IMR-90 (cell line): Measurements from ENCODE around the gene GLS. TPM values are rescaled to one million over a fixed set of nuclear protein-coding genes. Genes with fewer than 3 reads are reported as not detected.

Source experiments
- ATAC-seq: fragments of 200-7000 bp; cut with Tn5 transposase; 2 replicates; pipeline ENCODE4 v1.9.1; 2020; ENCODE audit warnings: low read depth, mild to moderate bottlenecking, moderate library complexity
- BruUV-seq: library from RNA; stranded (reverse); fragments of 400-500 nt; replicated peaks from 2 replicates; lab custom pipeline; 2021; lab: Mats Ljungman, UMichigan
- CTCF ChIA-PET: fragments of 300-600 bp; formaldehyde crosslinking; extraction: SDS; loops from one replicate; lab custom pipeline; 2021; ENCODE audit warnings: antibody characterized with exemption; lab: Yijun Ruan, JAX
- POLR2A ChIA-PET: fragments of 300-600 bp; sonication (Branson Sonifier 250); formaldehyde crosslinking; loops from one replicate; lab custom pipeline; 2022; ENCODE audit warnings: antibody characterized with exemption; ENCODE audit not compliant: unreplicated experiment; lab: Charles Lee
- DNase-seq: peaks from one replicate; pipeline ENCODE4 v3.0.0; 2013
- H2AFZ ChIP-seq: replicated peaks from 2 replicates; pipeline ENCODE3; 2013; ENCODE audit warnings: low read length, mild to moderate bottlenecking; ENCODE audit not compliant: poor library complexity
- H2AK5ac ChIP-seq: 2 replicates; pipeline ENCODE4 v1.6.1; 2013; ENCODE audit warnings: low read depth, low read length, inconsistent platforms
- H2AK9ac ChIP-seq: replicated peaks from 2 replicates; pipeline ENCODE3; 2013; ENCODE audit warnings: mild to moderate bottlenecking, low read depth, low read length, moderate library complexity; ENCODE audit not compliant: poor library complexity
- H2BK120ac ChIP-seq: 2 replicates; pipeline ENCODE4 v1.6.1; 2013; ENCODE audit warnings: low read depth, low read length, inconsistent platforms
- H2BK15ac ChIP-seq: 3 replicates; pipeline ENCODE4 v1.6.1; 2013; ENCODE audit warnings: low read depth, low read length, inconsistent platforms
- H2BK20ac ChIP-seq: 2 replicates; pipeline ENCODE4 v1.6.1; 2013; ENCODE audit warnings: low read depth, mild to moderate bottlenecking, inconsistent platforms, low read length, moderate library complexity
- H2BK5ac ChIP-seq: 2 replicates; pipeline ENCODE4 v1.6.1; 2013; ENCODE audit warnings: mild to moderate bottlenecking, low read depth, low read length, inconsistent platforms; ENCODE audit not compliant: poor library complexity, severe bottlenecking
- H3K14ac ChIP-seq: replicated peaks from 2 replicates; pipeline ENCODE4 v1.6.1; 2013; ENCODE audit warnings: low read depth, low read length, inconsistent platforms
- H3K18ac ChIP-seq: 2 replicates; pipeline ENCODE4 v1.6.1; 2013; ENCODE audit warnings: low read depth, low read length, control low read depth
- H3K23ac ChIP-seq: 2 replicates; pipeline ENCODE4 v1.6.1; 2013; ENCODE audit warnings: low read depth, low read length, inconsistent platforms
- H3K27ac ChIP-seq: 2 replicates; pipeline ENCODE4 v1.5.1; 2013; ENCODE audit warnings: mild to moderate bottlenecking, control low read depth, low read length; ENCODE audit not compliant: insufficient read depth
- H3K27me3 ChIP-seq: 2 replicates; pipeline ENCODE4 v1.6.1; 2013; ENCODE audit warnings: low read length; ENCODE audit not compliant: control insufficient read depth, insufficient read depth
- H3K36me3 ChIP-seq: 2 replicates; pipeline ENCODE4 v1.6.1; 2013; ENCODE audit warnings: low read length, mixed read lengths; ENCODE audit not compliant: control insufficient read depth, insufficient read depth
- H3K4ac ChIP-seq: 2 replicates; pipeline ENCODE4 v1.6.1; 2013; ENCODE audit warnings: low read depth, low read length, inconsistent platforms
- H3K4me1 ChIP-seq: 2 replicates; pipeline ENCODE4 v1.6.1; 2013; ENCODE audit warnings: low read length, mixed read lengths; ENCODE audit not compliant: control insufficient read depth, insufficient read depth
- H3K4me2 ChIP-seq: 2 replicates; pipeline ENCODE4 v1.6.1; 2013; ENCODE audit warnings: low read depth, mild to moderate bottlenecking, control low read depth, low read length, moderate library complexity
- H3K4me3 ChIP-seq: 2 replicates; pipeline ENCODE4 v1.5.1; 2013; ENCODE audit warnings: low read depth, mild to moderate bottlenecking, control low read depth, low read length, moderate library complexity; ENCODE audit not compliant: insufficient read depth
- H3K56ac ChIP-seq: 2 replicates; pipeline ENCODE4 v1.6.1; 2013; ENCODE audit warnings: low read length, inconsistent platforms; ENCODE audit not compliant: insufficient read depth; ENCODE audit errors: extremely low read depth
- H3K79me1 ChIP-seq, 2 experiments: 2 replicates each; pipeline ENCODE4 v1.6.1; 2013; ENCODE audit warnings: low read length in 2 of 2, inconsistent platforms in 1 of 2, low read depth in 1 of 2
- H3K9ac ChIP-seq: 2 replicates; pipeline ENCODE4 v1.6.1; 2013; ENCODE audit warnings: low read depth, low read length, control low read depth
- H3K9me1 ChIP-seq: 2 replicates; pipeline ENCODE4 v1.6.1; 2013; ENCODE audit warnings: low read length, inconsistent platforms; ENCODE audit not compliant: insufficient read depth
- H3K9me3 ChIP-seq: 2 replicates; pipeline ENCODE4 v1.6.1; 2013; ENCODE audit warnings: low read length; ENCODE audit not compliant: control insufficient read depth, insufficient read depth
- H4K20me1 ChIP-seq: 2 replicates; pipeline ENCODE4 v1.6.1; 2013; ENCODE audit warnings: low read length, inconsistent platforms; ENCODE audit not compliant: insufficient read depth
- H4K5ac ChIP-seq: 2 replicates; pipeline ENCODE4 v1.6.1; 2013; ENCODE audit warnings: mild to moderate bottlenecking, low read depth, low read length, control low read depth
- H4K8ac ChIP-seq, 2 experiments: 2 replicates each; pipeline ENCODE4 v1.6.1; 2013; ENCODE audit warnings: low read depth in 2 of 2, low read length in 2 of 2, control low read depth in 1 of 2, inconsistent platforms in 1 of 2
- H4K91ac ChIP-seq: 2 replicates; pipeline ENCODE4 v1.6.1; 2013; ENCODE audit warnings: low read depth, low read length, inconsistent platforms; ENCODE audit not compliant: insufficient read depth
- WGBS, 2 experiments: methylation state at CpG; one replicate each; pipeline versions ENCODE4 v1.1.5 to v1.1.7; 2013; ENCODE audit warnings: missing lambda C conversion rate in 2 of 2; ENCODE audit not compliant: insufficient read length in 1 of 2; ENCODE audit errors: extremely low coverage in 2 of 2; 5-methylcytosine and 5-hydroxymethylcytosine counted together
- dilution Hi-C: fragments of 300-500 bp; cut with HindIII; formaldehyde crosslinking; loops from one replicate; pipeline ENCODE4 v1.14.3; 2018; ENCODE audit warnings: low sequenced_read_pairs; ENCODE audit not compliant: unreplicated experiment
- in situ Hi-C: fragments of 300-500 bp; cut with MboI; formaldehyde crosslinking; loops from 3 replicates; pipeline ENCODE4 v1.14.3; 2019; ENCODE audit warnings: low sequenced_read_pairs, inconsistent platforms, mixed read lengths
- intact Hi-C: fragments of 100-400 bp; cut with micrococcal nuclease; formaldehyde crosslinking; loops from 2 replicates; pipeline ENCODE4 v1.10.0; 2022
- polyA plus RNA-seq, 3 experiments: library from polyadenylated mRNA; depleted of rRNA; stranded (reverse); fragments of >200 nt; gene quantifications; 2 replicates each; pipeline ENCODE4 v1.2.3, GENCODE V29; 2012; ENCODE audit warnings: low replicate concordance in 1 of 3
- total RNA-seq: library from RNA; depleted of rRNA; stranded (reverse); fragments of >200 nt; gene quantifications from 2 replicates; pipeline ENCODE4 v1.2.3, GENCODE V29; 2012
- TF ChIP-seq, protein P1 (sequence below): fragments of 150-350 bp; IDR thresholded peaks from 2 replicates; pipeline ENCODE4 v1.6.1; 2017; ENCODE audit warnings: mild to moderate bottlenecking, antibody characterized with exemption, low read length, low read depth

GLS gene
- total and polyA plus RNA-seq, 2 of the 4 experiments (the other 2 are of a cell fraction): 87.5 to 130 TPM

DNA sequence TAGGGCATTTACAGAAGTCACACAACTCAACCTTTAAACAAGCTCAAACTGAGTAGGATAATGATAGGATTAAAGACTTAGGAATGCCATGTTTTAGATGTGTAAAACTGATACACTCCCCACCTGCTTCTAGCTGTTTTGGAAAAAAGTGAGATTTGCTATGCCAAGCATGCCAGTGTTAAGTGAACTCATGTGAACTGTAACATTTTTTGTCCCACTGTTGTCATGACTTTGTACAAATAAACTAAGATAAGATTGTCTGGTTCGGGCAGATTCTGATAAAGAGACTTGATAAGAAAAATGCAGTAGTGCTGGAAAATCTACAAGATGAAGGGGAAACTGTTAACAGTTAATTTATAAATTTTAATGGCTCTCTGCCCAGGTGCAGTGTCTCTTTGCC lies 66.5 kb downstream of the GLS start:
- peak; percentile 15 for ATAC-seq
- in situ Hi-C loops (no loop called here), dilution Hi-C loops (no loop called here), intact Hi-C loops (loop anchor here (5.0 kb wide), 1 partner anchor 165 kb away; no protein-coding TSS in a partner anchor)
- DNase-seq: peak; percentile 40
- Histone ChIP-seq H3K4me1 (peaks cover 4% of the 10 kb centered on the region), H2AK5ac (no peak overlapping the region), H3K9ac (no peak overlapping the region), H2BK20ac (no peak overlapping the region), H3K14ac (no peak overlapping the region), H2BK15ac (no peak overlapping the region), H3K9me3 (no peaks in the 10 kb centered on the region), H3K4me3 (no peak overlapping the region), H2BK120ac (no peak overlapping the region), H2AK9ac (no peak overlapping the region), H2BK5ac (no peak overlapping the region), H3K4me2 (0 out of 2 replicates have a peak overlapping the region, but pooled peaks have one; percentile 8), H3K27ac (no peak overlapping the region), H3K4ac (no peak overlapping the region), H3K23ac (no peak overlapping the region), H4K8ac (no peak overlapping the region), H3K36me3 (no peaks in the 10 kb centered on the region), H3K18ac (no peak overlapping the region), H3K27me3 (no peaks in the 10 kb centered on the region), H3K9me1 (peaks cover 9% of the 10 kb centered on the region; the same call in 1 of the 2 replicates), H3K56ac (no peak overlapping the region), H4K91ac (no peak overlapping the region), H4K5ac (no peak overlapping the region), H4K20me1 (no peaks in the 10 kb centered on the region; the same call in 1 of the 2 replicates), H2AFZ (no peak overlapping the region), H3K79me1 (no peaks in the 10 kb centered on the region)
- ChIA-PET CTCF (interaction anchor here (1.2 to 1.3 kb wide), 2 partner anchors 8 to 14 kb away, joined by 3 to 4 read pairs; no protein-coding TSS in a partner anchor), POLR2A (no interaction called here)
- BruUV-seq: no TSS peak
- no CpG with 5 or more reads among the region's 1 CpG for WGBS, 2 experiments
- TF ChIP-seq, protein P1, sequence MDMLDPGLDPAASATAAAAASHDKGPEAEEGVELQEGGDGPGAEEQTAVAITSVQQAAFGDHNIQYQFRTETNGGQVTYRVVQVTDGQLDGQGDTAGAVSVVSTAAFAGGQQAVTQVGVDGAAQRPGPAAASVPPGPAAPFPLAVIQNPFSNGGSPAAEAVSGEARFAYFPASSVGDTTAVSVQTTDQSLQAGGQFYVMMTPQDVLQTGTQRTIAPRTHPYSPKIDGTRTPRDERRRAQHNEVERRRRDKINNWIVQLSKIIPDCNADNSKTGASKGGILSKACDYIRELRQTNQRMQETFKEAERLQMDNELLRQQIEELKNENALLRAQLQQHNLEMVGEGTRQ: no peak
